GM23338 (cell line): Measurements from ENCODE around the gene BTBD19. TPM values are rescaled to one million over a fixed set of nuclear protein-coding genes. Genes with fewer than 3 reads are reported as not detected.

Source experiments
- ATAC-seq: fragments of 200-7000 bp; cut with Tn5 transposase; 3 replicates; pipeline ENCODE4 v1.9.1; 2020
- DNase-seq: peaks from one replicate; pipeline ENCODE4 v3.0.0-alpha.2; 2015; ENCODE audit warnings: low spot score
- H2AFZ ChIP-seq: fragments of 200-600 bp; sonication (generic); 2 replicates; pipeline ENCODE4 v1.8.0; 2016; ENCODE audit warnings: antibody characterized with exemption, mild to moderate bottlenecking, moderate library complexity
- H3F3A ChIP-seq: fragments of 200-600 bp; sonication (generic); replicated peaks from 2 replicates; pipeline ENCODE4 v1.8.0; 2017; ENCODE audit warnings: antibody characterized with exemption, mixed run types, low read depth
- H3K27ac ChIP-seq: fragments of 200-600 bp; sonication (generic); 2 replicates; pipeline ENCODE4 v1.6.1; 2016; ENCODE audit warnings: low read depth
- H3K27me3 ChIP-seq: fragments of 200-600 bp; sonication (generic); 2 replicates; pipeline ENCODE4 v1.8.0; 2016; ENCODE audit warnings: mild to moderate bottlenecking, mixed run types, moderate library complexity; ENCODE audit not compliant: insufficient read depth
- H3K36me3 ChIP-seq: fragments of 200-600 bp; sonication (generic); 2 replicates; pipeline ENCODE4 v1.8.0; 2016; ENCODE audit warnings: mild to moderate bottlenecking; ENCODE audit not compliant: insufficient read depth
- H3K4me1 ChIP-seq: fragments of 200-600 bp; sonication (generic); 2 replicates; pipeline ENCODE4 v1.8.0; 2016; ENCODE audit warnings: mild to moderate bottlenecking, moderate library complexity; ENCODE audit not compliant: insufficient read depth
- H3K4me2 ChIP-seq: fragments of 200-600 bp; sonication (generic); 2 replicates; pipeline ENCODE4 v1.7.1; 2017; ENCODE audit warnings: mixed run types
- H3K4me3 ChIP-seq: fragments of 200-600 bp; sonication (generic); 2 replicates; pipeline ENCODE4 v1.6.1; 2016; ENCODE audit warnings: mixed run types
- H3K79me2 ChIP-seq: fragments of 200-600 bp; sonication (generic); replicated peaks from 2 replicates; pipeline ENCODE4 v1.8.0; 2017; ENCODE audit warnings: mild to moderate bottlenecking; ENCODE audit not compliant: insufficient read depth
- H3K9me2 ChIP-seq: fragments of 200-600 bp; sonication (generic); 2 replicates; pipeline ENCODE4 v1.8.0; 2017; ENCODE audit not compliant: insufficient read depth
- H4K20me1 ChIP-seq: fragments of 200-600 bp; sonication (generic); replicated peaks from 2 replicates; pipeline ENCODE4 v1.8.0; 2017; ENCODE audit warnings: mild to moderate bottlenecking; ENCODE audit not compliant: insufficient read depth
- H3K27ac Mint-ChIP-seq: 2 replicates; pipeline ENCODE4 v1.8.0; 2020; ENCODE audit warnings: inconsistent platforms, mild to moderate bottlenecking, moderate library complexity, mixed read lengths
- H3K27me3 Mint-ChIP-seq: 3 replicates; pipeline ENCODE4 v1.8.0; 2022; ENCODE audit warnings: low read depth, mild to moderate bottlenecking, moderate library complexity, mixed read lengths, inconsistent platforms; ENCODE audit not compliant: insufficient read depth, poor library complexity
- H3K36me3 Mint-ChIP-seq: 3 replicates; pipeline ENCODE4 v1.8.0; 2021; ENCODE audit warnings: low read depth, mild to moderate bottlenecking, inconsistent platforms, moderate library complexity, mixed read lengths
- H3K4me1 Mint-ChIP-seq: 3 replicates; pipeline ENCODE4 v1.8.0; 2020; ENCODE audit warnings: mild to moderate bottlenecking, inconsistent platforms, mixed read lengths
- H3K4me3 Mint-ChIP-seq: 3 replicates; pipeline ENCODE4 v1.8.0; 2021; ENCODE audit warnings: moderate library complexity, mild to moderate bottlenecking, inconsistent platforms, mixed read lengths
- H3K9me3 Mint-ChIP-seq: 3 replicates; pipeline ENCODE4 v1.8.0; 2020; ENCODE audit warnings: moderate library complexity, mild to moderate bottlenecking, inconsistent platforms, mixed read lengths
- EZH2 ChIP-seq: fragments of 200-600 bp; sonication (generic); IDR thresholded peaks from one replicate; pipeline ENCODE4 v1.8.0; 2017; ENCODE audit warnings: antibody characterized with exemption, mild to moderate bottlenecking, low read depth; ENCODE audit not compliant: unreplicated experiment
- NANOG ChIP-seq: IDR thresholded peaks from 2 replicates; pipeline ENCODE4 v1.6.1; 2016; ENCODE audit warnings: antibody characterized with exemption, borderline replicate concordance
- POLR2AphosphoS5 ChIP-seq: IDR thresholded peaks from 2 replicates; pipeline ENCODE4 v1.6.1; 2016; ENCODE audit warnings: antibody characterized with exemption, low read depth
- STAT1 ChIP-seq: IDR thresholded peaks from one replicate; pipeline ENCODE4 v1.6.1; 2016; ENCODE audit warnings: antibody characterized with exemption; ENCODE audit not compliant: unreplicated experiment
- ZNF331 ChIP-seq: fragments of 250-450 bp; sonication (Bioruptor Pico); IDR thresholded peaks from 2 replicates; pipeline ENCODE4 v1.5.0; 2020; ENCODE audit warnings: low read depth, mild to moderate bottlenecking, moderate library complexity
- polyA plus RNA-seq: library from polyadenylated mRNA; unstranded; fragments of >200 nt; fragmentation: Nextera tagmentation; extraction: Ambion mirVana; gene quantifications from 2 replicates; pipeline ENCODE4 v1.2.1, GENCODE V29; 2016
- total RNA-seq: library from RNA; depleted of rRNA; stranded (reverse); fragments of >200 nt; shearing (Covaris generic); gene quantifications from 2 replicates; pipeline ENCODE4 v1.2.3, GENCODE V29; 2014
- TF ChIP-seq, protein P1 (sequence below): IDR thresholded peaks from one replicate; pipeline ENCODE4 v1.6.1; 2018; ENCODE audit warnings: antibody characterized with exemption; ENCODE audit not compliant: unreplicated experiment
- TF ChIP-seq, protein P2 (sequence below), 2 experiments: fragments of 200-600 bp in 1 of 2; sonication (generic) in 1 of 2; conservative IDR thresholded peaks; 2 replicates each; pipeline versions ENCODE4 v1.5.1 to v1.6.1; 2016 to 2017; ENCODE audit warnings: antibody characterized with exemption in 2 of 2, low read depth in 2 of 2, mild to moderate bottlenecking in 2 of 2, moderate library complexity in 1 of 2
- TF ChIP-seq, protein P3 (sequence below): fragments of 250-450 bp; sonication (Bioruptor Pico); IDR thresholded peaks from 2 replicates; pipeline ENCODE4 v1.5.0; 2020; ENCODE audit warnings: mild to moderate bottlenecking, moderate library complexity

BTBD19 gene
- total and polyA plus RNA-seq, 2 experiments from 2014 or later, result 0.37 to 0.66 TPM

DNA sequence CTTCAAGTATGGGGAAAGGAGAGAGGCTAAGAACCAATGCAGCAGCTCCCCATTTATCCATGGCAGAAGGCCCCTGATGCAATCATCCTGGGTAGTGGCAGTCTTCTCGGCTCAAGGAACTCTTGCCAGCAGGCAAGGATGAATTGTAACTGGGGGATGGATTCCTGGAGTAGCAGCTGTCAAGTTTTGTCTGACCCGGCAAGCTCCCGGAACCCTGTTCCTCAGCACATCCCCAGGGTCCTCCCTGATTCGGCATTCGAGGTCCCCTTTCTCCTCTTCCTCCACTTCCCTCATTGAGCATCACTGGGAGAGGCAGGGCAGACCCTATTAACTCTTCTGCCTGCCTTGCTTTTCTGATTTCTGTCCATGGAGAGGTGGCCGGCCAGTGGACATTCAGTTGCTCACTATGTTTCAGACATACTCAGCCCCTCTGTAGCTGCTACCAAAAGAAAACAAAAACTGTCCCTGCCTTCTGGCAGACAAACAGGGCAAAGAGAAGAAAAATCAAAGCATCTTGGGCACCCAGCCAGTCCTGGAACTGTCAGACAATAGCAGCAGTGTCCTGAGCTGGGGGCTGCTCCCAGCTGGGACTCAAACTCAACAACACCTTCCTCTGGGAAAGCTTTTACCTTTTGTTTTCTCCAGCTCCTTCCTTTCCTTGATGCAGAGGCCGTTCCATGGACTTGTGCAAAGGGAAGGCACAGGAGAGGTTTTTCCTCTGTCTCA, 40.3 kb downstream of the BTBD19 start (continued):
- TF ChIP-seq STAT1 (no peak), NANOG (no peak)
- TF ChIP-seq, protein P1, sequence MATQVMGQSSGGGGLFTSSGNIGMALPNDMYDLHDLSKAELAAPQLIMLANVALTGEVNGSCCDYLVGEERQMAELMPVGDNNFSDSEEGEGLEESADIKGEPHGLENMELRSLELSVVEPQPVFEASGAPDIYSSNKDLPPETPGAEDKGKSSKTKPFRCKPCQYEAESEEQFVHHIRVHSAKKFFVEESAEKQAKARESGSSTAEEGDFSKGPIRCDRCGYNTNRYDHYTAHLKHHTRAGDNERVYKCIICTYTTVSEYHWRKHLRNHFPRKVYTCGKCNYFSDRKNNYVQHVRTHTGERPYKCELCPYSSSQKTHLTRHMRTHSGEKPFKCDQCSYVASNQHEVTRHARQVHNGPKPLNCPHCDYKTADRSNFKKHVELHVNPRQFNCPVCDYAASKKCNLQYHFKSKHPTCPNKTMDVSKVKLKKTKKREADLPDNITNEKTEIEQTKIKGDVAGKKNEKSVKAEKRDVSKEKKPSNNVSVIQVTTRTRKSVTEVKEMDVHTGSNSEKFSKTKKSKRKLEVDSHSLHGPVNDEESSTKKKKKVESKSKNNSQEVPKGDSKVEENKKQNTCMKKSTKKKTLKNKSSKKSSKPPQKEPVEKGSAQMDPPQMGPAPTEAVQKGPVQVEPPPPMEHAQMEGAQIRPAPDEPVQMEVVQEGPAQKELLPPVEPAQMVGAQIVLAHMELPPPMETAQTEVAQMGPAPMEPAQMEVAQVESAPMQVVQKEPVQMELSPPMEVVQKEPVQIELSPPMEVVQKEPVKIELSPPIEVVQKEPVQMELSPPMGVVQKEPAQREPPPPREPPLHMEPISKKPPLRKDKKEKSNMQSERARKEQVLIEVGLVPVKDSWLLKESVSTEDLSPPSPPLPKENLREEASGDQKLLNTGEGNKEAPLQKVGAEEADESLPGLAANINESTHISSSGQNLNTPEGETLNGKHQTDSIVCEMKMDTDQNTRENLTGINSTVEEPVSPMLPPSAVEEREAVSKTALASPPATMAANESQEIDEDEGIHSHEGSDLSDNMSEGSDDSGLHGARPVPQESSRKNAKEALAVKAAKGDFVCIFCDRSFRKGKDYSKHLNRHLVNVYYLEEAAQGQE, result no peak

DNA sequence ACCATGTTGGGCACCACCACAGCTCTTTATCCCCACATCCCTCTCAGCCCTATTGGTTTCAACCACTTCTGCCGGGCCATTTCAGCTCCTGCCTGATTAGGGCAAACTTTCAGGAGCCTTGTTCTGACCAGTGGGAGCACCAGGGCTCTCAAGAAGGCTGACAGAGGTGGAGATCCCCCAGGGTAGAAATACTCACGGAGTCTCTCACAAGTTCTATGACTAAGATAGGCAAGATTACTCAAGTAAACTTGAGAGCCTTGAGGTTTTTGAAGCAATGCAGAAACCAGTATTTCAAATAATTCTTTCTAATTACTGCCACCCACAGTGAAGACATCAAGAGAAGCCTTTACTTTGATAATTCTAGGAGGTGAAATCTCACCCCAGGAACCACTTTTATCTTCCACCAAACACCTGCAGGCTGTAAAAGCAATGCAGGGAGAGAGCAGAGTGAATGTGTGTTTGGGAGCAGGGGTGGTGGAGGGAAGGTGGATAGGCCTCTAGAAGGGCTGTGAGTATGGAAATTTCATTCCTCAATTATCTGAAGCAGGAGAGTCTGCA, 41.3 kb downstream of the BTBD19 start:
- H3K27me3 Mint-ChIP-seq, result peaks cover 3% of the 10 kb centered on the region
- no peaks in the 10 kb centered on the region for H3K36me3 Mint-ChIP-seq
- H3K9me2 ChIP-seq, result no peaks in the 10 kb centered on the region
- H3K27ac Mint-ChIP-seq, result no peak overlapping the region
- ATAC-seq (no peak), DNase-seq (no peak)
- no peak overlapping the region for H3K4me3 Mint-ChIP-seq
- H3K4me1 Mint-ChIP-seq, result no peaks in the 10 kb centered on the region
- H4K20me1 ChIP-seq, result no peaks in the 10 kb centered on the region
- H3K4me1 ChIP-seq, result no peaks in the 10 kb centered on the region
- H3K36me3 ChIP-seq, result no peaks in the 10 kb centered on the region
- H3K79me2 ChIP-seq, result no peaks in the 10 kb centered on the region
- no peak overlapping the region for H3K27ac ChIP-seq
- no peak overlapping the region for H3K4me2 ChIP-seq
- no peaks in the 10 kb centered on the region for H3K27me3 ChIP-seq
- no peak overlapping the region for H2AFZ ChIP-seq
- no peak overlapping the region for H3K4me3 ChIP-seq
- H3K9me3 Mint-ChIP-seq, result no peaks in the 10 kb centered on the region
- H3F3A ChIP-seq, result no peaks in the 10 kb centered on the region
- TF ChIP-seq POLR2AphosphoS5, result no peak
- TF ChIP-seq, protein P2, sequence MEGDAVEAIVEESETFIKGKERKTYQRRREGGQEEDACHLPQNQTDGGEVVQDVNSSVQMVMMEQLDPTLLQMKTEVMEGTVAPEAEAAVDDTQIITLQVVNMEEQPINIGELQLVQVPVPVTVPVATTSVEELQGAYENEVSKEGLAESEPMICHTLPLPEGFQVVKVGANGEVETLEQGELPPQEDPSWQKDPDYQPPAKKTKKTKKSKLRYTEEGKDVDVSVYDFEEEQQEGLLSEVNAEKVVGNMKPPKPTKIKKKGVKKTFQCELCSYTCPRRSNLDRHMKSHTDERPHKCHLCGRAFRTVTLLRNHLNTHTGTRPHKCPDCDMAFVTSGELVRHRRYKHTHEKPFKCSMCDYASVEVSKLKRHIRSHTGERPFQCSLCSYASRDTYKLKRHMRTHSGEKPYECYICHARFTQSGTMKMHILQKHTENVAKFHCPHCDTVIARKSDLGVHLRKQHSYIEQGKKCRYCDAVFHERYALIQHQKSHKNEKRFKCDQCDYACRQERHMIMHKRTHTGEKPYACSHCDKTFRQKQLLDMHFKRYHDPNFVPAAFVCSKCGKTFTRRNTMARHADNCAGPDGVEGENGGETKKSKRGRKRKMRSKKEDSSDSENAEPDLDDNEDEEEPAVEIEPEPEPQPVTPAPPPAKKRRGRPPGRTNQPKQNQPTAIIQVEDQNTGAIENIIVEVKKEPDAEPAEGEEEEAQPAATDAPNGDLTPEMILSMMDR (conservative IDR thresholded peaks at IDR 0.05; ENCODE audit: low read depth in 2 of 2), result no peak
- no peak for TF ChIP-seq ZNF331 (CRISPR knock-in tag)
- TF ChIP-seq, protein P3, sequence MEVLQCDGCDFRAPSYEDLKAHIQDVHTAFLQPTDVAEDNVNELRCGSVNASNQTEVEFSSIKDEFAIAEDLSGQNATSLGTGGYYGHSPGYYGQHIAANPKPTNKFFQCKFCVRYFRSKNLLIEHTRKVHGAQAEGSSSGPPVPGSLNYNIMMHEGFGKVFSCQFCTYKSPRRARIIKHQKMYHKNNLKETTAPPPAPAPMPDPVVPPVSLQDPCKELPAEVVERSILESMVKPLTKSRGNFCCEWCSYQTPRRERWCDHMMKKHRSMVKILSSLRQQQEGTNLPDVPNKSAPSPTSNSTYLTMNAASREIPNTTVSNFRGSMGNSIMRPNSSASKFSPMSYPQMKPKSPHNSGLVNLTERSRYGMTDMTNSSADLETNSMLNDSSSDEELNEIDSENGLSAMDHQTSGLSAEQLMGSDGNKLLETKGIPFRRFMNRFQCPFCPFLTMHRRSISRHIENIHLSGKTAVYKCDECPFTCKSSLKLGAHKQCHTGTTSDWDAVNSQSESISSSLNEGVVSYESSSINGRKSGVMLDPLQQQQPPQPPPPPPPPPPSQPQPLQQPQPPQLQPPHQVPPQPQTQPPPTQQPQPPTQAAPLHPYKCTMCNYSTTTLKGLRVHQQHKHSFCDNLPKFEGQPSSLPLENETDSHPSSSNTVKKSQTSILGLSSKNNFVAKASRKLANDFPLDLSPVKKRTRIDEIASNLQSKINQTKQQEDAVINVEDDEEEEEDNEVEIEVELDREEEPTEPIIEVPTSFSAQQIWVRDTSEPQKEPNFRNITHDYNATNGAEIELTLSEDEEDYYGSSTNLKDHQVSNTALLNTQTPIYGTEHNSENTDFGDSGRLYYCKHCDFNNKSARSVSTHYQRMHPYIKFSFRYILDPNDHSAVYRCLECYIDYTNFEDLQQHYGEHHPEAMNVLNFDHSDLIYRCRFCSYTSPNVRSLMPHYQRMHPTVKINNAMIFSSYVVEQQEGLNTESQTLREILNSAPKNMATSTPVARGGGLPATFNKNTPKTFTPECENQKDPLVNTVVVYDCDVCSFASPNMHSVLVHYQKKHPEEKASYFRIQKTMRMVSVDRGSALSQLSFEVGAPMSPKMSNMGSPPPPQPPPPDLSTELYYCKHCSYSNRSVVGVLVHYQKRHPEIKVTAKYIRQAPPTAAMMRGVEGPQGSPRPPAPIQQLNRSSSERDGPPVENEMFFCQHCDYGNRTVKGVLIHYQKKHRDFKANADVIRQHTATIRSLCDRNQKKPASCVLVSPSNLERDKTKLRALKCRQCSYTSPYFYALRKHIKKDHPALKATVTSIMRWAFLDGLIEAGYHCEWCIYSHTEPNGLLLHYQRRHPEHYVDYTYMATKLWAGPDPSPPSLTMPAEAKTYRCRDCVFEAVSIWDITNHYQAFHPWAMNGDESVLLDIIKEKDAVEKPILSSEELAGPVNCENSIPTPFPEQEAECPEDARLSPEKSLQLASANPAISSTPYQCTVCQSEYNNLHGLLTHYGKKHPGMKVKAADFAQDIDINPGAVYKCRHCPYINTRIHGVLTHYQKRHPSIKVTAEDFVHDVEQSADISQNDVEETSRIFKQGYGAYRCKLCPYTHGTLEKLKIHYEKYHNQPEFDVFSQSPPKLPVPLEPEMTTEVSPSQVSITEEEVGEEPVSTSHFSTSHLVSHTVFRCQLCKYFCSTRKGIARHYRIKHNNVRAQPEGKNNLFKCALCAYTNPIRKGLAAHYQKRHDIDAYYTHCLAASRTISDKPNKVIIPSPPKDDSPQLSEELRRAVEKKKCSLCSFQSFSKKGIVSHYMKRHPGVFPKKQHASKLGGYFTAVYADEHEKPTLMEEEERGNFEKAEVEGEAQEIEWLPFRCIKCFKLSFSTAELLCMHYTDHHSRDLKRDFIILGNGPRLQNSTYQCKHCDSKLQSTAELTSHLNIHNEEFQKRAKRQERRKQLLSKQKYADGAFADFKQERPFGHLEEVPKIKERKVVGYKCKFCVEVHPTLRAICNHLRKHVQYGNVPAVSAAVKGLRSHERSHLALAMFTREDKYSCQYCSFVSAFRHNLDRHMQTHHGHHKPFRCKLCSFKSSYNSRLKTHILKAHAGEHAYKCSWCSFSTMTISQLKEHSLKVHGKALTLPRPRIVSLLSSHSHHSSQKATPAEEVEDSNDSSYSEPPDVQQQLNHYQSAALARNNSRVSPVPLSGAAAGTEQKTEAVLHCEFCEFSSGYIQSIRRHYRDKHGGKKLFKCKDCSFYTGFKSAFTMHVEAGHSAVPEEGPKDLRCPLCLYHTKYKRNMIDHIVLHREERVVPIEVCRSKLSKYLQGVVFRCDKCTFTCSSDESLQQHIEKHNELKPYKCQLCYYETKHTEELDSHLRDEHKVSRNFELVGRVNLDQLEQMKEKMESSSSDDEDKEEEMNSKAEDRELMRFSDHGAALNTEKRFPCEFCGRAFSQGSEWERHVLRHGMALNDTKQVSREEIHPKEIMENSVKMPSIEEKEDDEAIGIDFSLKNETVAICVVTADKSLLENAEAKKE (CRISPR knock-in tag), result no peak
- TF ChIP-seq, protein P1, result no peak
- no peak for TF ChIP-seq EZH2
- TF ChIP-seq STAT1, result no peak
- no peak for TF ChIP-seq NANOG
